ELR (cell line): ENCODE measurements around the gene THSD4.
"Not testable (repeated sequence)": the region's sequence is repeated elsewhere in the genome, so short reads cannot be mapped to it uniquely, and the experiment has no call there.

ENCODE experiments used
- DNase-seq: peaks from one replicate; pipeline ENCODE4 v3.0.0-alpha.2; 2015; ENCODE audit warnings: low read depth

THSD4 gene

DNA sequence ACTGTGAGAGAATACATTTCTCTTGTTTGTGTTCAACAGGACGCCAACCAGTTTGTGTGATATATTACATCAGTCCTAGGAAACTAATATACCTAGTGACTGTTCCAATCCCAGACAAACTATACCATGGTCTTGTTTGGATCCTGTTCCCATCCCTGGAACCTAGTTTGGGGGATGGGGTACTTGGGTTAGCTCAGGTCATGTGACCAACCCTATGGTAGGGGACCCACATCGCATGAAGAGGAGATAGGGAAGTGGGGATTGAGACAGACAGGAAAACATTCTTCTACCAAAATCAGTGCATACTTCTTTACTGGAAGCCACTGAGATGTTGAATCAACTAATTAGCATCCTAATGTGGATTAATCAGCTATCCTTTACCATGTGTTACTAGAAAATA, 146.1 kb downstream of the THSD4 start:
- DNase-seq: no peak

GRCh38 chr15:71261909-71262308, 146.6 kb downstream of the THSD4 start:
- no peak for DNase-seq

DNA sequence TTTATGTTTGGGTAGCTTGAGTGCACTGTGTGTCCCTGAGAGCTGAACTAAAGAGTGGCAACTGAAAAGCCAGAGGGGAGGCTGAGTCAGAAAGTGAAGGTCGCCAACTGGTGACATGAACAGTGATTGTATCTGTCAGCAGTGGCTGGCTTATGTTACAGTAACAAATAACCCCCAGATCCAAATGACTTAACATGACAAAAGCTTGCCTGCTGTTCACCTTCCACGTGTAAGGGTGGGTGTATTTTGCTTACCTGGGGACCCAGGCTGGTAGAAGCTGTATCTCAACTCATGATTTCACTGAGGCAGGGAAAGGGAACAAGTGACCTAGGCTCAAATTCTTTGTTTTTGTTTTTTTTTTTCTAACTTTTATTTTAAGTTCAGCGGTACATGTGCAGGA, 147.3 kb downstream of the THSD4 start:
- no peak for DNase-seq

- not testable (repeated sequence) for DNase-seq
Measured at GRCh38 chr15:71265606-71266005, 150.3 kb downstream of the THSD4 start.

DNA sequence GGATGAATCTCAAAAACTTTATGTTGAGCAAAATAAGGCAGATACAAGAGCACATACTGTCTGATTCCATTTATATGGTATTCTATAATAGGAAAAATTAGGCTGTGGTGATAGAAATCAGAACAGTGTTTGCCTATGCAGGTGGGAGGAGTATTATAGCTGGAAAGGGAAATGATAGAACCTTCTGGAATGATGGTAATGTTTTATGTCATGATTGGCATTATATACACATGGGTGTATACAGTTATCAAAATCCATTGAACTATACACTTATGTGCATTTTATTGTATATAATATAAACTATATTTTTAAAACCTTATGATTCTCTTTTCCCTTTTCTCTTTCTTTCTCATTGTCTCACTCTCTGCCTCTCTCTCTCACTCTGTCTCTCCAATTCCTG, 156.1 kb downstream of the THSD4 start:
- DNase-seq: no peak

GRCh38 chr15:71272932-71273331, 157.7 kb downstream of the THSD4 start:
- DNase-seq: no peak

DNA sequence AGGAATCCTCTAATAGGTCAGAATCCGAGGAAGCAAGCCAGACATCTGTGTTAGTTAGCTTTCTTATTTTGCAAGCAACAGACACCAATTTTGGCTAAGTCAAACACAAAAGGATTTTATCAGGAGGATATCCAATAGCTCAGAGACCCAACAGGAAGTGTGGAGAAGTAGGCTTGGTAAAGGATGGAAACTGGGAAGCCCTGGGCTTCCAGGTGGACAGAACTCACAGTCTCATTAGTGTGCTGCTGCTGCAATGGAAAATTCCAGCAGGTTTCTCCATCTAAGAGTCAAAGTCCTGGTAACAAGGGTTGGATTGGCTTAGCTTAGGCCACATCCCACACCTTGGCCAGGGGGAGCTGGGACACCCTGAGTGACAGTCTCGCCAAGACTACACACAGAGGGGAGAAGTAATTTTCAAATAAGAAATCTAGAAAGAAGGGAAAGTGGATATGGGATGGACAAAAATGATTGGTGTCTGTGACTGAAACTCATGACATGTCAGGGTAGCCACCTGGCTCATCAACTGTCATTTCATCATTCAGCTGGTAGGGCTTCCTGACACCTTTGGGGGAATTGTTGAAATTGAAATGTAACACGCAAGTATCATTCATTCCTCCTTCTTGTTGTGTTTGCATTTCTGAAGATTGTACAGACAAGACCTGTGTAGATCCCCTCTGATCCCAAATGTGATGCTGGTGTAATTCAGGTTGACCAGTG, 158.6 kb downstream of the THSD4 start:
- no peak for DNase-seq

DNA sequence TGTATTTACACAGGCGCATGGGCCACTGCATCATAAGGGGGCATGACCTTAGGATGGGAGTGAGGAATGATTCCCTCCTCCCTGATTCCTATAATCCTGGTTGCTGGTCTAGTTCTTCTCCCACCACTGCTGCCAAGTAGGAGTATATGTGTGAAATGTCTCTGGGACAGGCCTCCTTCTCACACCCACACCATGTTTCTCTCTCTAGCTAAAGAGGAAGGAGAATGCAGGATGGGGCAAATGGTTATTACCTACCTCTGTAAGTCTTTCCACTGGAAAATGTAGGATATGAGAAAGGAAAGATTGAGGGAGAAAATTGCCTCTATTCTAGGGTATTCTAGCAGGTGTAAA, 159.2 kb downstream of the THSD4 start:
- no peak for DNase-seq

DNA sequence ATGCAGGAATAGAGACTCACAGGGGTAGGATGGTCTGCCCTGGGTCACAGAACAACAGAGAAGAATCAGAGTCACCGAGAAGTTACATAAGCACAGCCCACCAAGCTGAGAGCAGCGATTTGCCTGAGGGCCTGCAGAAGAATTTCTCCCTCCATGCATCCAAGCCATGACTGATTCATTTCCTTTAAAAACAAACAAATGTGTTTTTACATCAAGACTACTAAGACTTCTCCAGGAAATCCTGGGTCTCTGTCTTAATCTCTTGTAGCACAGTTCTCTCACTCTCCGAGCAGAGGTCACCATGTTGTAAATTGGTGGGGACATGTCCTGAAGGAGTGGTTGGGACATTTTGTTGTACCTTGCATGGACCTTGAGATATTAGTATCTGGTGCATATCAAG, 159.8 kb downstream of the THSD4 start:
- peak; percentile 93 for DNase-seq

GRCh38 chr15:71275566-71276335, 160.5 kb downstream of the THSD4 start:
- no peak for DNase-seq

- DNase-seq: no peak
Measured at GRCh38 chr15:71276336-71276665, 161.0 kb downstream of the THSD4 start.

GRCh38 chr15:71278989-71279756, 163.9 kb downstream of the THSD4 start:
- DNase-seq: peak; percentile 75

- no peak for DNase-seq
Measured at GRCh38 chr15:71279757-71280141, 164.5 kb downstream of the THSD4 start.

DNA sequence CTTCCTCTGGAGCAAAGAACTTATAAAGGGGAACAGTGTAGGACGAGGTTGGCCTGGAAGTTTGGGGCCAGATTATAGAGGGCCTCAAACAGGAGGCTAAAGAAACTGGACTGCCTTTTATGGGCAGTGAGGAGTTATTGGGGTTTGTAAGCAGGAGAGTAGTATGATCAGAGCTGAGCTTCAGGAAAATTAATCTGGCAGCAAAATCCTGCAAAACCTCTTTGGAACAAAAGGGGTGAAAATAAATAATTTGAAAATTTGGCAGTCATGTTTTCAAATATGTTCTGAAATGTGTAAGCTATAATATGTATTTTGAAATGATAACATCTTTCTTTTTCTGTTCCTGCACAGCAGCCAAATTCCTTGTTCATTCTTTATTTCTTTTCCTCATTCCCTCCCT, 164.9 kb downstream of the THSD4 start:
- DNase-seq: no peak

DNA sequence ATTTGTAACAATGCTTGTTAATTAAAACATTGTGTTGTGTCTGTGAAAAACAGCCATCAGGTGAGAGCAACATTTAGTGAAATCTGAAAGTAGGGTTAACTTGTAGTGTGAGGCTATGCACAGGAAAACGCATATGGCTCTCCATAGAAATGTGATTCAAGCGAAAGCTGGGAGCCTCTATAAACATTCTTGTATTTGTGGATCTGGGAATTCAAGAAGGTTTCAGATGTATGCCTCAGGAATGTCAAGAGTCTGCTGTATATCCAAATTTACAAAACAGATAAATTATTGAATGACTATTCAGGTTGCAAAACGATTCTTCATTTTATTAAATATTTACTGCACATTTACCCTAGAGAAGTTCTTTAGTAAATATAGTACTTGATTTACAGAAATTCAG, 166.0 kb downstream of the THSD4 start:
- no peak for DNase-seq

- DNase-seq: no peak
Measured at GRCh38 chr15:71282076-71282475, 166.8 kb downstream of the THSD4 start.

DNA sequence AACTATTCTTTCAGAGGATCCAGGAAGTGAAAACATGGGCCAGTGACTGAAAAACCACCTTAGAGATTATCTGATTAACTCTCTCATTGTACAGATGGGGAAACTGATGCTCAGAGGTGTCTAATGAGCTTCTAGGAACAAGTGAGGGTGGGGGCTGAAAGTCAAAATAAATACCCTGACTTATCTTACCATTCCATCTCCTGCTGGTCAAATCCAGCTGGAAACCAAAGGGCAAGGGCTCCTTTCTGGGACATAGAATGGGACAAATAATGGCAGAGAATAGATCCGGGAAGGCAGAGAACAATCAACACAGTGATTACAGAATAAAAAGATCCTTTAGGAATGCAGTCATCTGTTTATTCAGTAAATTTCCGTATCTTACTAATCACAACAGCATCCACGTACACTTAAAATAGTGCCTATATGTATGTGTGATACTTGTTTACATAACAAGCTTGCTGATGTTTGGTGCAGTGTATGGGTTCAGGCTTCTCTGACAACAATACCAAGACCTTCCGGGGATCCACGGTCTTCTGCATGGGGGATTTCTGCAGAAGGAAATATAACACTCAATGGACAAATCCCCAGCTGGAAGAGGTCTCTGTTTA, 173.2 kb downstream of the THSD4 start:
- DNase-seq: peak; percentile 62

DNA sequence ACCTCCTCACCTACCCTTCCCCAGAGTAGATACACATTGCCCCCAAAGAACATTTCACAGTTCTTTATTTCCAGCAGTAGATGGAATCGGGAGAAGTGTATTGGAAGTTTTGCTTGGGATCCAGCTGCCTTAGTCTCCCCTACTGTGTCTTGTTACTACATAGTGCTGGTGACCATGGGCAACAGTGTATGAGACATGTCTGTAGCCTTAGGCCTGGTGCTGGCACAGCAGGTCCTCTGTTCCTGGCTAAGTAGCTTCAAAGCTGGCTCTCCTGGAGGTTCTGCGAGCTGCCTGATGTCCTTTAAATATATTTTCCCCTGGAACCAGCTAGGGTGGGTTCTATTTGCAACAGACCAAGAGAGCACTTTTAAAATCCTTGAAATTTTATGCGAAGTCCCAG, 174.7 kb downstream of the THSD4 start:
- no peak for DNase-seq

GRCh38 chr15:71290881-71291635, 175.8 kb downstream of the THSD4 start:
- no peak for DNase-seq

GRCh38 chr15:71291723-71292122, 176.5 kb downstream of the THSD4 start:
- DNase-seq: no peak

- DNase-seq: no peak
Measured at GRCh38 chr15:71293723-71294122, 178.5 kb downstream of the THSD4 start.
